Glutamatergic neuron (in vitro differentiated cells): ENCODE measurements around the gene ROBO4. TPM values are rescaled to one million over a fixed set of nuclear protein-coding genes. Genes with fewer than 3 reads are reported as not detected.

Experiments used
- DNase-seq: peaks from one replicate; pipeline ENCODE4 v3.0.0; 2022
- H3K27ac Mint-ChIP-seq: one replicate; pipeline ENCODE4 v1.8.0; 2020; ENCODE audit warnings: mild to moderate bottlenecking, mixed read lengths, inconsistent platforms; ENCODE audit not compliant: unreplicated experiment
- H3K27me3 Mint-ChIP-seq: one replicate; pipeline ENCODE4 v1.8.0; 2020; ENCODE audit warnings: mild to moderate bottlenecking, moderate library complexity, mixed read lengths, inconsistent platforms; ENCODE audit not compliant: unreplicated experiment
- H3K36me3 Mint-ChIP-seq: one replicate; pipeline ENCODE4 v1.8.0; 2020; ENCODE audit warnings: mild to moderate bottlenecking, mixed read lengths, inconsistent platforms; ENCODE audit not compliant: unreplicated experiment
- H3K4me1 Mint-ChIP-seq: one replicate; pipeline ENCODE4 v1.8.0; 2020; ENCODE audit warnings: mild to moderate bottlenecking, low read depth, mixed read lengths, inconsistent platforms; ENCODE audit not compliant: unreplicated experiment
- H3K4me3 Mint-ChIP-seq: one replicate; pipeline ENCODE4 v1.8.0; 2020; ENCODE audit warnings: mild to moderate bottlenecking, mixed read lengths, inconsistent platforms; ENCODE audit not compliant: unreplicated experiment
- H3K9me3 Mint-ChIP-seq: one replicate; pipeline ENCODE4 v1.8.0; 2020; ENCODE audit warnings: mild to moderate bottlenecking, moderate library complexity, mixed read lengths, inconsistent platforms; ENCODE audit not compliant: unreplicated experiment
- total RNA-seq: library from RNA; stranded (reverse); fragmentation: NEBNext Ultra II Directional; extraction: Animal tissue kit (Norgen Biotek cat#: 25700); gene quantifications from one replicate; pipeline ENCODE4 v1.2.1, GENCODE V29; 2021; ENCODE audit not compliant: unreplicated experiment
- TF ChIP-seq, protein P1 (sequence below): fragments of 200-600 bp; sonication (generic); IDR thresholded peaks from one replicate; pipeline ENCODE4 v1.5.0; 2021; ENCODE audit not compliant: partially characterized antibody, unreplicated experiment

The ROBO4 gene
- total RNA-seq, 1 donor from 2014 or later: not detected

GRCh38 chr11:124893781-124894401 lies 3.8 kb downstream of the ROBO4 start:
- H3K9me3 Mint-ChIP-seq: peaks cover 3% of the 10 kb centered on the region
- no peaks in the 10 kb centered on the region for H3K36me3 Mint-ChIP-seq

GRCh38 chr11:124892750-124893454 lies 4.8 kb downstream of the ROBO4 start:
- Mint-ChIP-seq H3K4me1 (peaks cover 5% of the 10 kb centered on the region), H3K4me3 (no peak overlapping the region), H3K27me3 (peaks cover 9% of the 10 kb centered on the region), H3K36me3 (no peaks in the 10 kb centered on the region), H3K9me3 (peaks cover under 1% of the 10 kb centered on the region), H3K27ac (no peak overlapping the region)
- DNase-seq: no peak
- TF ChIP-seq, protein P1, sequence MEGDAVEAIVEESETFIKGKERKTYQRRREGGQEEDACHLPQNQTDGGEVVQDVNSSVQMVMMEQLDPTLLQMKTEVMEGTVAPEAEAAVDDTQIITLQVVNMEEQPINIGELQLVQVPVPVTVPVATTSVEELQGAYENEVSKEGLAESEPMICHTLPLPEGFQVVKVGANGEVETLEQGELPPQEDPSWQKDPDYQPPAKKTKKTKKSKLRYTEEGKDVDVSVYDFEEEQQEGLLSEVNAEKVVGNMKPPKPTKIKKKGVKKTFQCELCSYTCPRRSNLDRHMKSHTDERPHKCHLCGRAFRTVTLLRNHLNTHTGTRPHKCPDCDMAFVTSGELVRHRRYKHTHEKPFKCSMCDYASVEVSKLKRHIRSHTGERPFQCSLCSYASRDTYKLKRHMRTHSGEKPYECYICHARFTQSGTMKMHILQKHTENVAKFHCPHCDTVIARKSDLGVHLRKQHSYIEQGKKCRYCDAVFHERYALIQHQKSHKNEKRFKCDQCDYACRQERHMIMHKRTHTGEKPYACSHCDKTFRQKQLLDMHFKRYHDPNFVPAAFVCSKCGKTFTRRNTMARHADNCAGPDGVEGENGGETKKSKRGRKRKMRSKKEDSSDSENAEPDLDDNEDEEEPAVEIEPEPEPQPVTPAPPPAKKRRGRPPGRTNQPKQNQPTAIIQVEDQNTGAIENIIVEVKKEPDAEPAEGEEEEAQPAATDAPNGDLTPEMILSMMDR: no peak

More at GRCh38 chr11:124893781-124894401, 3.8 kb downstream of the ROBO4 start:
- Mint-ChIP-seq H3K4me3 (no peak overlapping the region), H3K4me1 (peaks cover 5% of the 10 kb centered on the region), H3K27ac (no peak overlapping the region), H3K27me3 (peaks cover 5% of the 10 kb centered on the region)
- DNase-seq: no peak
- TF ChIP-seq, protein P1: no peak

DNA sequence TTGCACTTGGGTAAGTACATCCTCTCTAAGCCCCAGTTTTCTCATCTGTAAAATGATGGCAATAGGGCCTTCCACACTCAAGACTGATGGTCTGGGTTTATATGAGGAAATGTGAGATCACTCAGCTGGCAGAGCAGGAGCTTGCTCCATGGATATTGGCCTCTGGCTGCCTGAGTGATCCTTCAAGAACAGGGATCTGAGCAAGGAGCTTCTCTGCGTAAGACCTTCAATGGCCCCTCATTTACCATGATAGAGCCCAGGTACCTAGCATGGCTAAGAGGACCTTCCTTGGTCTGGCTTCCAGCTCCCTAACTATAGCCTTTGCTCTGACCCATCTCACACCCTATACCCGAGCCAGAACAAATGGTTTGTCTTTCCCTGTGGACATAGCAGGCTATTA lies 5.5 kb downstream of the ROBO4 start:
- Mint-ChIP-seq H3K9me3 (no peaks in the 10 kb centered on the region), H3K36me3 (no peaks in the 10 kb centered on the region), H3K4me1 (peaks cover 5% of the 10 kb centered on the region), H3K27me3 (peaks cover 7% of the 10 kb centered on the region), H3K27ac (no peak overlapping the region), H3K4me3 (no peak overlapping the region)
- DNase-seq: no peak
- TF ChIP-seq, protein P1: no peak

DNA sequence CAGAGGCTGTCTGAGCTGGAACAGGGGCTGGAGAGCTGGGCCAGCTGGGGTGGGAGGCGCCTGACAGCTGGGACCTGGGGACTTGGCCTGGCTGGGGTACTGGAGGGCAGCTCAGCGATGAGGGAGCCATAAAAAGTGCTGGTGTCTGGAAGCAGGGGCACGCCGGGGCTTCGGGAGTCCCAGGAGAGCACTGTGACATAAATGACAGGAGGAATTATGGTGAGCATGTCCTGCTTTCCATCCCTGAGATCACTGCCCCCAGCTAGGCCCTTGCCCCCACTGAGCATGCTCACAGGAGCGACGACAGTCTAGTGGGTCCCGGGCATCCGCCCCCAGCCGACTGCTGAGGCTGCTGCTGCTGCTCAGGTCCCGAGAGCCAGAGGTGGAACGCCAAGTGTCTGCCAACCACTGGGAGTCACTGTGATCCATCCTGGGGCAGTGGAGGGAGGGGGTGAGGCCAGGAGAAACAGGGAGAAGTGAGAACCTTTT lies 6.2 kb downstream of the ROBO4 start:
- Mint-ChIP-seq H3K4me3 (no peak overlapping the region), H3K9me3 (no peaks in the 10 kb centered on the region), H3K36me3 (no peaks in the 10 kb centered on the region), H3K27me3 (peaks cover 8% of the 10 kb centered on the region), H3K27ac (no peak overlapping the region), H3K4me1 (peaks cover 5% of the 10 kb centered on the region)
- TF ChIP-seq, protein P1: no peak
- no peak for DNase-seq

DNA sequence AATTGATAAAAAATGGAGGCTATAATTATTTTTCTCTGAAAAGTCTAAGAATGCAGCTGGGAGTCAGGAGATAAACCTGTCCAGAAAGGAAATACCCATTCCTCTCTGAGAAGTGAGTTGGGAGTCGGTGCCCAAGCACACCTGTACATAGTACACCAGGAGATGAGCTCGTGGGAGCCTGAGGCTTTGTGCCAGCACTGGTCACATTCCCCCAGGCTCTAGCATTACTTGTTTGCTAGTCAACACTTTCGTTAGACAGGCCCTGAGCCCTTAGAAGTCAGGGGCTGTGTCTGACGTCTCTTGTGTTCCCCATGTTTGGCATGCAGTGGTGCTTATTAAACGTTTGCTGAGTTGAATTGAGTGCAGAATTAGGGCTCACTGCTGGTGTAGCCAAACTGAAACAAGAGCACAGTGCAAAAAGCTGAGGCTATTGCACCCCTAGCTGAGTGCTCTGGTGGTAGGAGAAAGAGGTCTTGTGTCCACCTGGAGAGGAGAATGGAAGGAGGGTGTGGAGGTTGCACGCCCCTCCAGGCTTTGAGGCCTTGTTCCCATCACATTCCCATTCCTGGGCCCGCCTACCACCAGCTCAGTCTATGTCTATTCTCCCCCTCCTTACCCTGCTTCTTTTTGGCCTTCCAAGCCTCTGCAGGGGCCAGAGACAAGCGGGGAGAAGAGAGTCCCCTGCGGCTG lies 6.8 kb downstream of the ROBO4 start:
- H3K4me3 Mint-ChIP-seq: no peak overlapping the region
- H3K9me3 Mint-ChIP-seq: no peaks in the 10 kb centered on the region
- DNase-seq: no peak
- no peak overlapping the region for H3K27ac Mint-ChIP-seq
- TF ChIP-seq, protein P1: no peak
- H3K27me3 Mint-ChIP-seq: peaks cover 8% of the 10 kb centered on the region
- H3K36me3 Mint-ChIP-seq: no peaks in the 10 kb centered on the region
- peaks cover 5% of the 10 kb centered on the region for H3K4me1 Mint-ChIP-seq
